OCI-LY3 (cell line): ENCODE results near the gene EML1.

Source experiments
- EZH2phosphoT487 ChIP-seq: fragments of 200-600 bp; shearing (Covaris generic); IDR thresholded peaks from 2 replicates; pipeline ENCODE4 v1.6.1; 2018; ENCODE audit warnings: antibody characterized with exemption, mixed run types, low read depth
- TF ChIP-seq, protein P1 (sequence below): fragments of 200-600, 300-600 bp; sonication (generic); IDR thresholded peaks from 2 replicates; pipeline ENCODE4 v1.5.1; 2014; ENCODE audit warnings: antibody characterized with exemption, low read length, low read depth

DNA sequence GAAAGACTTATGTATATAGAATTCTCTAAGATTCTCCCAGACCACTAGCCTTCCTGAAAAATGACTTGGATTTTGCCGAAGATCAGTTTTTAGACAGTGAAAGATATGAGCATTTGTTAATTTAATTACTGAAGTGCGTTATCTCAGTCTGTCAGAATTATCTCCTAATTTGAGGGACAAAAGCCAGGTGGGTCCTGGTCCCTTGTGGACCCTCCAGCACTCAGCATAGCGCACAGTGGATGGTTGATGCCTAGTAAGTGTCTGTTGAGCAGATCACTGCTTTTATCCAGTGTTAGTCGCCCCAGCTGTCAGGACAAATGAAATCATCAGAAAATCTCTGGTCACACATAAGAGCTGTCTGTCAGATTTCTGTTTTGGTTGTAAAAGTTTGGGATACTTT is 80.4 kb downstream of the EML1 start:
- TF ChIP-seq, protein P1, sequence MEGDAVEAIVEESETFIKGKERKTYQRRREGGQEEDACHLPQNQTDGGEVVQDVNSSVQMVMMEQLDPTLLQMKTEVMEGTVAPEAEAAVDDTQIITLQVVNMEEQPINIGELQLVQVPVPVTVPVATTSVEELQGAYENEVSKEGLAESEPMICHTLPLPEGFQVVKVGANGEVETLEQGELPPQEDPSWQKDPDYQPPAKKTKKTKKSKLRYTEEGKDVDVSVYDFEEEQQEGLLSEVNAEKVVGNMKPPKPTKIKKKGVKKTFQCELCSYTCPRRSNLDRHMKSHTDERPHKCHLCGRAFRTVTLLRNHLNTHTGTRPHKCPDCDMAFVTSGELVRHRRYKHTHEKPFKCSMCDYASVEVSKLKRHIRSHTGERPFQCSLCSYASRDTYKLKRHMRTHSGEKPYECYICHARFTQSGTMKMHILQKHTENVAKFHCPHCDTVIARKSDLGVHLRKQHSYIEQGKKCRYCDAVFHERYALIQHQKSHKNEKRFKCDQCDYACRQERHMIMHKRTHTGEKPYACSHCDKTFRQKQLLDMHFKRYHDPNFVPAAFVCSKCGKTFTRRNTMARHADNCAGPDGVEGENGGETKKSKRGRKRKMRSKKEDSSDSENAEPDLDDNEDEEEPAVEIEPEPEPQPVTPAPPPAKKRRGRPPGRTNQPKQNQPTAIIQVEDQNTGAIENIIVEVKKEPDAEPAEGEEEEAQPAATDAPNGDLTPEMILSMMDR: no peak
- no peak for TF ChIP-seq EZH2phosphoT487
